22Rv1 (cell line): Measurements from ENCODE around the gene ITPKC.

ENCODE experiments used
- ZFX ChIP-seq: fragments of 450-650 bp; IDR thresholded peaks from 2 replicates; pipeline ENCODE4 v1.6.1; 2017; ENCODE audit warnings: antibody characterized with exemption, borderline replicate concordance
- TF ChIP-seq, protein P1 (sequence below): fragments of 450-650 bp; IDR thresholded peaks from 2 replicates; pipeline ENCODE4 v1.5.1; 2017; ENCODE audit warnings: mild to moderate bottlenecking

DNA sequence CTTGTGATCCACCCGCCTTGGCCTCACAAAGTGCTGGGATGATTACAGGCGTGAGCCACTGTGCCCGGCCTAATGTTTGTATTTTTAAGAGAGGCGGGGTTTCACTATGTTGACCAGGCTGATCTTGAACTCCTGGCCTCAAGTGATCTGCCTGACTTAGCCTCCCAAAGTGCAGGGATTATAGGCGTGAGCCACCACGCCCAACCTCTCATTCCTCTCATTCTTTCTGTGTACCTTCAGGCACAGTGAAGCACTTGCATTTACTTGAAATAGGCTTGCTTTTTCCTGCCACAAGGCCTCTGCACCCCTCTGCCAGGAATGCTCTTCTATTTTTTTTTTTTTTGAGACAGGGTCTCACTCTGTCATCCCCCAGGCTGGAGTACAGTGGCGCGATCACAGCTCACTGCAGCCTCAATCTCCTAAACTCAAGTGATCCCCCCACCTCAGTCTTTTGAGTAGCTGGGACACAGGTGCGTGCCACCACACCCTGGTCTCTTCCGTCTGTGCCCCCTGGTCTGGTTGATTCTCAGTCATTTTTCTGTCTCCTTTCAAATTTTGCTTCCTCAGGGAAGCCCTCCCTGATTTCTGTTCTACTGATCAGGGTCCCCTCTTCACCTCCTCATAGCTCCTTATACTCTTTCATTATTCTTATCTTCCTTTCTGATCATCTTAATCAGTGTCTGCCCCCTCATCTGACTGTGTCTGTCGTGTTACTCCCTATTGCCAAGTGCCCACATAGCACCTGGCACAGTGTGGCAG lies 18.3 kb downstream of the ITPKC start:
- TF ChIP-seq, protein P1, sequence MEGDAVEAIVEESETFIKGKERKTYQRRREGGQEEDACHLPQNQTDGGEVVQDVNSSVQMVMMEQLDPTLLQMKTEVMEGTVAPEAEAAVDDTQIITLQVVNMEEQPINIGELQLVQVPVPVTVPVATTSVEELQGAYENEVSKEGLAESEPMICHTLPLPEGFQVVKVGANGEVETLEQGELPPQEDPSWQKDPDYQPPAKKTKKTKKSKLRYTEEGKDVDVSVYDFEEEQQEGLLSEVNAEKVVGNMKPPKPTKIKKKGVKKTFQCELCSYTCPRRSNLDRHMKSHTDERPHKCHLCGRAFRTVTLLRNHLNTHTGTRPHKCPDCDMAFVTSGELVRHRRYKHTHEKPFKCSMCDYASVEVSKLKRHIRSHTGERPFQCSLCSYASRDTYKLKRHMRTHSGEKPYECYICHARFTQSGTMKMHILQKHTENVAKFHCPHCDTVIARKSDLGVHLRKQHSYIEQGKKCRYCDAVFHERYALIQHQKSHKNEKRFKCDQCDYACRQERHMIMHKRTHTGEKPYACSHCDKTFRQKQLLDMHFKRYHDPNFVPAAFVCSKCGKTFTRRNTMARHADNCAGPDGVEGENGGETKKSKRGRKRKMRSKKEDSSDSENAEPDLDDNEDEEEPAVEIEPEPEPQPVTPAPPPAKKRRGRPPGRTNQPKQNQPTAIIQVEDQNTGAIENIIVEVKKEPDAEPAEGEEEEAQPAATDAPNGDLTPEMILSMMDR = no peak
- TF ChIP-seq ZFX = no peak
